Panc1 (cell line): Measurements from ENCODE around the gene SPRED2. TPM values are rescaled to one million over a fixed set of nuclear protein-coding genes. Genes with fewer than 3 reads are reported as not detected.

Source experiments
- ATAC-seq: fragments of 200-7000 bp; cut with Tn5 transposase; 2 replicates; pipeline ENCODE4 v1.9.1; 2020; ENCODE audit warnings: mild to moderate bottlenecking, moderate library complexity
- BruUV-seq: library from RNA; stranded (reverse); fragments of 400-500 nt; replicated peaks from 2 replicates; lab custom pipeline; 2021; lab: Mats Ljungman, UMichigan
- CTCF ChIA-PET: fragments of 300-600 bp; sonication (Branson Sonifier 250); formaldehyde crosslinking; loops from one replicate; lab custom pipeline; 2022; ENCODE audit warnings: antibody characterized with exemption; lab: Charles Lee
- POLR2A ChIA-PET: fragments of 300-600 bp; sonication (Branson Sonifier 250); formaldehyde crosslinking; loops from one replicate; lab custom pipeline; 2022; ENCODE audit warnings: antibody characterized with exemption; lab: Charles Lee
- DNase-seq: peaks from one replicate; pipeline ENCODE4 v3.0.0-alpha.2; 2010; ENCODE audit warnings: low read depth, low spot score
- H3K27ac ChIP-seq: 2 replicates; pipeline ENCODE4 v1.5.1; 2011; ENCODE audit warnings: mild to moderate bottlenecking, low read length, inconsistent platforms
- H3K27me3 ChIP-seq: fragments of 200-500 bp; sonication (Bioruptor generic); 2 replicates; pipeline ENCODE4 v1.6.0; 2014; ENCODE audit warnings: low read length, inconsistent platforms; ENCODE audit not compliant: control insufficient read depth, insufficient read depth
- H3K36me3 ChIP-seq: fragments of 200-500 bp; sonication (Bioruptor generic); 2 replicates; pipeline ENCODE4 v1.5.1; 2014; ENCODE audit warnings: inconsistent platforms, mild to moderate bottlenecking, low read length, moderate library complexity; ENCODE audit not compliant: control insufficient read depth, insufficient read depth
- H3K4me1 ChIP-seq: 2 replicates; pipeline ENCODE4 v1.5.1; 2011; ENCODE audit warnings: inconsistent platforms, mild to moderate bottlenecking, low read length, moderate library complexity; ENCODE audit not compliant: control insufficient read depth, insufficient read depth
- H3K4me3 ChIP-seq, 2 experiments: 2 replicates each; pipeline ENCODE4 v1.5.1; 2011 to 2012; ENCODE audit warnings: low read depth in 2 of 2, low read length in 2 of 2, mild to moderate bottlenecking in 2 of 2, inconsistent platforms in 1 of 2, moderate library complexity in 1 of 2
- H3K9me3 ChIP-seq: fragments of 200-500 bp; sonication (Bioruptor generic); 2 replicates; pipeline ENCODE4 v1.5.1; 2014; ENCODE audit warnings: low read depth, mild to moderate bottlenecking, inconsistent platforms, low read length, moderate library complexity; ENCODE audit not compliant: control insufficient read depth, insufficient read depth
- POLR2AphosphoS5 ChIP-seq: IDR thresholded peaks from 2 replicates; pipeline ENCODE4 v1.6.1; 2012; ENCODE audit warnings: mild to moderate bottlenecking, low read depth, low read length, moderate library complexity
- SIN3A ChIP-seq: IDR thresholded peaks from 2 replicates; pipeline ENCODE4 v1.6.1; 2012; ENCODE audit warnings: low read depth, mild to moderate bottlenecking, low read length, moderate library complexity, borderline replicate concordance; ENCODE audit not compliant: insufficient read depth
- TCF7L2 ChIP-seq: IDR thresholded peaks from 2 replicates; pipeline ENCODE4 v1.6.1; 2011; ENCODE audit warnings: mild to moderate bottlenecking, low read depth, low read length, inconsistent platforms
- in situ Hi-C: cut with HindIII; loops from 2 replicates; pipeline ENCODE4 v1.10.0; 2016; ENCODE audit warnings: low sequenced_read_pairs, low pct_unique_long_range_greater_than_20kb
- intact Hi-C: fragments of 100-400 bp; cut with micrococcal nuclease; formaldehyde crosslinking; loops from one replicate; pipeline ENCODE4 v1.10.0; 2022; ENCODE audit not compliant: unreplicated experiment
- total RNA-seq: library from RNA; stranded (reverse); gene quantifications from one replicate; pipeline ENCODE4 v1.2.1, GENCODE V29; 2021; ENCODE audit not compliant: unreplicated experiment
- TF ChIP-seq, protein P1 (sequence below): fragments of 450-650 bp; IDR thresholded peaks from 2 replicates; pipeline ENCODE4 v1.5.1; 2017; ENCODE audit warnings: mild to moderate bottlenecking
- TF ChIP-seq, protein P2 (sequence below), 2 experiments: IDR thresholded peaks; 2 replicates each; pipeline ENCODE4 v1.6.1; 2011 to 2012; ENCODE audit warnings: low read depth in 2 of 2, control low read depth in 1 of 2, low read length in 1 of 2, mild to moderate bottlenecking in 1 of 2, moderate library complexity in 1 of 2; ENCODE audit not compliant: insufficient read depth in 1 of 2

SPRED2 gene
- total RNA-seq, 1 experiment from 2014 or later: 60.1 TPM

GRCh38 chr2:65357959-65358294 is 74.5 kb downstream of the SPRED2 start:
- Histone ChIP-seq H3K27ac (peak overlapping the region; percentile 90), H3K4me1 (peaks cover 86% of the 10 kb centered on the region), H3K27me3 (no peaks in the 10 kb centered on the region), H3K4me3 (no peak overlapping the region), H3K9me3 (no peaks in the 10 kb centered on the region), H3K36me3 (no peaks in the 10 kb centered on the region)
- POLR2A ChIA-PET: interaction anchor here (0.6 to 0.8 kb wide), 2 partner anchors 10 to 12 kb away, joined by 3 read pairs; no protein-coding TSS in a partner anchor
- ATAC-seq (no peak), DNase-seq (no peak)
- intact Hi-C loops: loop anchor here (10.0 kb wide), 1 partner anchor 197 kb away; no protein-coding TSS in a partner anchor
- in situ Hi-C loops: no loop called here
- no TSS peak for BruUV-seq
- CTCF ChIA-PET: no interaction called here
- TF ChIP-seq, protein P1, sequence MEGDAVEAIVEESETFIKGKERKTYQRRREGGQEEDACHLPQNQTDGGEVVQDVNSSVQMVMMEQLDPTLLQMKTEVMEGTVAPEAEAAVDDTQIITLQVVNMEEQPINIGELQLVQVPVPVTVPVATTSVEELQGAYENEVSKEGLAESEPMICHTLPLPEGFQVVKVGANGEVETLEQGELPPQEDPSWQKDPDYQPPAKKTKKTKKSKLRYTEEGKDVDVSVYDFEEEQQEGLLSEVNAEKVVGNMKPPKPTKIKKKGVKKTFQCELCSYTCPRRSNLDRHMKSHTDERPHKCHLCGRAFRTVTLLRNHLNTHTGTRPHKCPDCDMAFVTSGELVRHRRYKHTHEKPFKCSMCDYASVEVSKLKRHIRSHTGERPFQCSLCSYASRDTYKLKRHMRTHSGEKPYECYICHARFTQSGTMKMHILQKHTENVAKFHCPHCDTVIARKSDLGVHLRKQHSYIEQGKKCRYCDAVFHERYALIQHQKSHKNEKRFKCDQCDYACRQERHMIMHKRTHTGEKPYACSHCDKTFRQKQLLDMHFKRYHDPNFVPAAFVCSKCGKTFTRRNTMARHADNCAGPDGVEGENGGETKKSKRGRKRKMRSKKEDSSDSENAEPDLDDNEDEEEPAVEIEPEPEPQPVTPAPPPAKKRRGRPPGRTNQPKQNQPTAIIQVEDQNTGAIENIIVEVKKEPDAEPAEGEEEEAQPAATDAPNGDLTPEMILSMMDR: no peak
- TF ChIP-seq POLR2AphosphoS5 (no peak), TCF7L2 (no peak), SIN3A (no peak)
- TF ChIP-seq, protein P2, sequence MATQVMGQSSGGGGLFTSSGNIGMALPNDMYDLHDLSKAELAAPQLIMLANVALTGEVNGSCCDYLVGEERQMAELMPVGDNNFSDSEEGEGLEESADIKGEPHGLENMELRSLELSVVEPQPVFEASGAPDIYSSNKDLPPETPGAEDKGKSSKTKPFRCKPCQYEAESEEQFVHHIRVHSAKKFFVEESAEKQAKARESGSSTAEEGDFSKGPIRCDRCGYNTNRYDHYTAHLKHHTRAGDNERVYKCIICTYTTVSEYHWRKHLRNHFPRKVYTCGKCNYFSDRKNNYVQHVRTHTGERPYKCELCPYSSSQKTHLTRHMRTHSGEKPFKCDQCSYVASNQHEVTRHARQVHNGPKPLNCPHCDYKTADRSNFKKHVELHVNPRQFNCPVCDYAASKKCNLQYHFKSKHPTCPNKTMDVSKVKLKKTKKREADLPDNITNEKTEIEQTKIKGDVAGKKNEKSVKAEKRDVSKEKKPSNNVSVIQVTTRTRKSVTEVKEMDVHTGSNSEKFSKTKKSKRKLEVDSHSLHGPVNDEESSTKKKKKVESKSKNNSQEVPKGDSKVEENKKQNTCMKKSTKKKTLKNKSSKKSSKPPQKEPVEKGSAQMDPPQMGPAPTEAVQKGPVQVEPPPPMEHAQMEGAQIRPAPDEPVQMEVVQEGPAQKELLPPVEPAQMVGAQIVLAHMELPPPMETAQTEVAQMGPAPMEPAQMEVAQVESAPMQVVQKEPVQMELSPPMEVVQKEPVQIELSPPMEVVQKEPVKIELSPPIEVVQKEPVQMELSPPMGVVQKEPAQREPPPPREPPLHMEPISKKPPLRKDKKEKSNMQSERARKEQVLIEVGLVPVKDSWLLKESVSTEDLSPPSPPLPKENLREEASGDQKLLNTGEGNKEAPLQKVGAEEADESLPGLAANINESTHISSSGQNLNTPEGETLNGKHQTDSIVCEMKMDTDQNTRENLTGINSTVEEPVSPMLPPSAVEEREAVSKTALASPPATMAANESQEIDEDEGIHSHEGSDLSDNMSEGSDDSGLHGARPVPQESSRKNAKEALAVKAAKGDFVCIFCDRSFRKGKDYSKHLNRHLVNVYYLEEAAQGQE (IDR thresholded peaks at IDR 0.05; ENCODE audit: insufficient read depth in 1 of 2, low read depth in 2 of 2, low read length in 1 of 2): no peak

DNA sequence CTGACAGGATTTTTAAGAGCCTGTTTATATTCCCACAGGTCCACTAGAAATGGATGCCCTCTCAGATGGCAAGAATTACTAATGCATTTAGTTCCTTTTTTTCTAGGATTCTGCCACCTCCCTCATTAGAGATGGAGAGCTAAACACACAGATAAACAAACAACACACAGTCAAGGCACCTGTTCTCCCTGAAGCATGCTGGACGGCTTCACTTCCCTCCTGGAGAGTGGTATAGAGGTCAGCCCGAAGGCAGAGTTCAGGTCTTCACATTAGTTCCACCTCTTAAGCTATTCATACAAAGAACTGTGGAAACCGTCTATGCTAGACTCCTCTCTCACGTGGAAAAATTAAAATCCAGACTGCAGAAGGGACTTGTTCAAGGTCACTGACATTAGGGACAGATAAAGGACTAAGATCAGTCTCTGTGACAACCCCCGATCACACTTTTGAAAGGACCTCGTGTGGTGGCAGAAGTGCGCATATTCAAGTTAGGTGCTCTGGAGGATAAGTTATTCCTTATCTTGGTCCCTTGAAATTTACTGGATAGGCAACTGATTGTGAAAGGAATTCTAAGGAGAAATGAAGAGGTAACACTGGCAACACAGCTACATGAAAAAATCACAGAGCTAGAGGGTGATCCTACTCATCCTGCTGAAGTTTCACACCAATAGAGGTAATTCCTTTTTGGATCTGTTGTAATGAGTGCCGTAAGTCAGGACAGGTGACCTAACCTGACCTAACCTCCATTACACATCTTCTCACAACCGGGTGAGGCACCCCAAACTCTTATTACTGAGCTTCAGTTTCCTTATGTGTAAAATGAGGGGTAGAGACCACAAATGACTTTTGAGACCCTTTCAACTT is 75.1 kb downstream of the SPRED2 start:
- BruUV-seq: no TSS peak
- no peaks in the 10 kb centered on the region for H3K9me3 ChIP-seq
- H3K4me1 ChIP-seq: peaks cover 90% of the 10 kb centered on the region
- ATAC-seq (no peak), DNase-seq (no peak)
- TF ChIP-seq SIN3A: no peak
- no peak for TF ChIP-seq POLR2AphosphoS5
- TF ChIP-seq, protein P2 (IDR thresholded peaks at IDR 0.05; ENCODE audit: insufficient read depth in 1 of 2, low read depth in 2 of 2, low read length in 1 of 2): no peak
- TF ChIP-seq, protein P1: no peak
- TF ChIP-seq TCF7L2: no peak
- ChIA-PET CTCF (interaction anchor here (0.6 kb wide), 1 partner anchor 580 kb away, joined by 3 read pairs; no protein-coding TSS in a partner anchor), POLR2A (interaction anchor here (0.8 kb wide), 1 partner anchor 10 kb away, joined by 3 read pairs; no protein-coding TSS in a partner anchor)
- H3K27me3 ChIP-seq: no peaks in the 10 kb centered on the region
- in situ Hi-C loops: no loop called here
- intact Hi-C loops: loop anchor here (10.0 kb wide), 1 partner anchor 197 kb away; no protein-coding TSS in a partner anchor
- H3K27ac ChIP-seq: peak overlapping the region; percentile 90
- H3K4me3 ChIP-seq: no peak overlapping the region
- H3K36me3 ChIP-seq: no peaks in the 10 kb centered on the region
